ENCODE data around the gene ATP5F1B.

Gene ATP5F1B

DNA sequence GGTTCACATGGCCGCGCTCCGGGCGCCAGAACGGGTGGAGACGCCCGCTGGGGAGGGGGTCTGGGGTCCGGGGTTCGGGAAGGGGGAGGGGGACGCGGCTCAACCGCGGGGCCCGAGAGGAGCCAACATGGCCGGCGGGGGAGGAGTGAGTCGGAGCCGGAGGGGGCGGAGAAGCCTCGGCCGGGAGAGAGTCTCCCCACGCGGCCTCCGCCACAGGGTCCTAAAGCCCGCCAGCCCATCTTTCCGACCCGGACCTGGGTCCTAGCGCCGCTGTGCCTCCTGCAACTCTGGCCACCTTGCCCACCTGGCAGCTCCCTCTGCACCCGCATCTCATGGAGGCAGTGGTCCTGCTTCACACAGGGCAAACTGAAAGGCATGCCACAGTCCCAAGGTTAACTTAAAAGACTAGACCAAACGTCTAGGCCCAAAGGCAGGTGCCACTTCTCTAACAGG is 15.6 kb downstream of the ATP5F1B start, which contains the start of gene BAZ2A:
TSS of gene BAZ2A (minus strand) at position 147 of the 453 bp plus-strand sequence. CDS start 12,796 bp downstream, outside the sequence.
- peak within 1 kb of the TSS; percentile 95 to 99 for H3K4me3 ChIP-seq (replicated peaks in 1 of 2; ENCODE audit: low read depth in 2 of 2, low read length in 2 of 2)
- peak; percentile 80 to 83 for DNase-seq (ENCODE audit: low read depth in 2 of 2)
- TF ChIP-seq, protein P1, sequence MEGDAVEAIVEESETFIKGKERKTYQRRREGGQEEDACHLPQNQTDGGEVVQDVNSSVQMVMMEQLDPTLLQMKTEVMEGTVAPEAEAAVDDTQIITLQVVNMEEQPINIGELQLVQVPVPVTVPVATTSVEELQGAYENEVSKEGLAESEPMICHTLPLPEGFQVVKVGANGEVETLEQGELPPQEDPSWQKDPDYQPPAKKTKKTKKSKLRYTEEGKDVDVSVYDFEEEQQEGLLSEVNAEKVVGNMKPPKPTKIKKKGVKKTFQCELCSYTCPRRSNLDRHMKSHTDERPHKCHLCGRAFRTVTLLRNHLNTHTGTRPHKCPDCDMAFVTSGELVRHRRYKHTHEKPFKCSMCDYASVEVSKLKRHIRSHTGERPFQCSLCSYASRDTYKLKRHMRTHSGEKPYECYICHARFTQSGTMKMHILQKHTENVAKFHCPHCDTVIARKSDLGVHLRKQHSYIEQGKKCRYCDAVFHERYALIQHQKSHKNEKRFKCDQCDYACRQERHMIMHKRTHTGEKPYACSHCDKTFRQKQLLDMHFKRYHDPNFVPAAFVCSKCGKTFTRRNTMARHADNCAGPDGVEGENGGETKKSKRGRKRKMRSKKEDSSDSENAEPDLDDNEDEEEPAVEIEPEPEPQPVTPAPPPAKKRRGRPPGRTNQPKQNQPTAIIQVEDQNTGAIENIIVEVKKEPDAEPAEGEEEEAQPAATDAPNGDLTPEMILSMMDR (IDR thresholded peaks at IDR 0.05; ENCODE audit: low read depth, low read length), result no peak

GRCh38 chr12:56629459-56630179 is 16.2 kb downstream of the ATP5F1B start:
- TF ChIP-seq, protein P1 (IDR thresholded peaks at IDR 0.05; ENCODE audit: low read depth, low read length), result no peak
- H3K4me3 ChIP-seq (replicated peaks in 1 of 2; ENCODE audit: low read depth in 2 of 2, low read length in 2 of 2), result peak overlapping the region; percentile 95 to 99
- DNase-seq (ENCODE audit: low read depth in 2 of 2), result peak; percentile 27 to 32

DNA sequence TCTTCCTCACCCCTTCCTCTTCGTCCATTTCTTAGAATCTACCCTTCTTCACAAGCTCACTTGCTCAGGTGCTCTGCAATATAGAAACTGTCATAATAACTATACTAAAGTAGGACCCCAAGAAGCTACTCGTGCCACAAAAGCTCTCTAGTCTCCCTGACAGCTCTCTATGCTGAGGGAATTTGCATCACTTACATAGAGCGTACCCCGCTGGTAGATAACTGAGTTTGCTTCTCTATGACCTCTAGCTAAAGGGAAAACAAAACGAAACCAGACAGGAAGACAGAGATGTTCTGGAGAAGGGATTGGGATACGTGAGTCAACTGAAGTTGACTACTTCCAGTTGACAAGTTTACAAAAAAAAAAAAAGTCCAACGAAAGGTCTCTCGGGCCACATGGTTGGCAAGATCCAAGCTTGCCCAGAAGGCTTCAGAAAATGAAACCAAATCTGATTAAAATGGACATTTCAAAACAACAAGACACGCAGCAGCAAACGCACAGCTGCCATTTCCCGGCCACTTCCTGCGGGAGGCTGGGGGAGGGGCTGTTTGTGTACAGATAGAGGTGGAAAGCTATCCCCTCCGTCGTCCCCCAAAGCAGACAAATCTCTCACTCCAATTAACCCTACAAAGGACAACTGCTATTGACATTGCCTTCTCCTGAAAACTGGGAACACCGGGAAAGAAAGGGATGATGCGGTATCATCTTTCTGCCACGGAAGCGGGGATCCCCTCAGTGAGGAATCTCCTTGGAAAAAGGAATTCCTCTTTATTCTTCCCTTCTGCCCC is 16.9 kb downstream of the ATP5F1B start:
- peak; percentile 72 to 78 for DNase-seq (ENCODE audit: low read depth in 2 of 2)
- H3K4me3 ChIP-seq (replicated peaks in 1 of 2; ENCODE audit: low read depth in 2 of 2, low read length in 2 of 2), result peak overlapping the region; percentile 95 to 99
- TF ChIP-seq, protein P1 (IDR thresholded peaks at IDR 0.05; ENCODE audit: low read depth, low read length), result no peak

GRCh38 chr12:56626701-56627100 is 19.1 kb downstream of the ATP5F1B start:
- no peak for DNase-seq (ENCODE audit: low read depth in 2 of 2)
- no peak overlapping the region for H3K4me3 ChIP-seq (replicated peaks in 1 of 2; ENCODE audit: low read depth in 2 of 2, low read length in 2 of 2)
- TF ChIP-seq, protein P1 (IDR thresholded peaks at IDR 0.05; ENCODE audit: low read depth, low read length), result no peak

DNA sequence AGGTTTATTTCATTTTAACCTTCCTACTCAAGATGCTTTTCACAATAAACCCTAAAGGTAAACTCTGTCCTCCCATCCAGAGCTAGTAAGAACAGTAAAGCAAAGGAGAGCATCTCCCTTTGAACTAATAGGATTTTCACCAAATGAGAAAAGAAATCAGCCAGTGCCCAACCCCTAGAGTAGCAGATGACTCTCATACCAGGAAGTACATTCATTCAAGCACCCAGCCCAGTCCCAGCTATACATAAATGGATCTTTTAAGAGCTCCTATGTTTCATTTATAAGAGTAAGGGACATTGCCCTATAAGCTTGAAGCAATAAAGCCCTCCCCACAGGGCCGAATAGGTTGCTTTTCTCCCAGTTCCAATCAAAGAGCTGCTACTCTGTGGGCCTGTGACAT is 23.2 kb downstream of the ATP5F1B start:
- no peak for DNase-seq (ENCODE audit: low read depth in 2 of 2)
- H3K4me3 ChIP-seq (replicated peaks in 1 of 2; ENCODE audit: low read depth in 2 of 2, low read length in 2 of 2), result no peak overlapping the region
- TF ChIP-seq, protein P1 (IDR thresholded peaks at IDR 0.05; ENCODE audit: low read depth, low read length), result no peak

DNA sequence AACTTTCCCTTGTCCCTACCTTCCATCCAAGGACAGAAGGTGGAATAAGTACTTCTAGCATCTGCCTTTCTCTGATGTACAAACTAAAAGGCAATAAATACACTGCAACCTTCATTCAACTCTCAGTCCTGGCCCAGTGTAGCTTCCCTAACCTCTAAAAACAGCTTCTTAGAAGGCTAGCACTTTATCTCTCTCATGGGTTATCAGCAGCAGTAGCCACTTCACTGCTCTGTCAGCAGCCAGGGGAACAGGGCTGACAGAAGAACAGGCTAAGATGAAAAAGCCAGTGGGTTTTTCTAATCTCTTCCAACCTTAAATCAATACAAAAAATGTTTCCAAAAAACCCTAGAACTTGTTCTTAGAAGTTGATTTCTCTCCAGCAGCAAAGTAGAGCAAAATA is 28.9 kb downstream of the ATP5F1B start:
- H3K4me3 ChIP-seq (replicated peaks in 1 of 2; ENCODE audit: low read depth in 2 of 2, low read length in 2 of 2), result no peak overlapping the region
- TF ChIP-seq, protein P1 (IDR thresholded peaks at IDR 0.05; ENCODE audit: low read depth, low read length), result no peak
- DNase-seq (ENCODE audit: low read depth in 2 of 2), result no peak
